NCI-H146 (cell line): ENCODE data around the gene RPRML.

ENCODE experiments used
- DNase-seq: peaks from one replicate; lab custom pipeline; 2025; lab: John Stamatoyannopoulos, UW

Gene RPRML

DNA sequence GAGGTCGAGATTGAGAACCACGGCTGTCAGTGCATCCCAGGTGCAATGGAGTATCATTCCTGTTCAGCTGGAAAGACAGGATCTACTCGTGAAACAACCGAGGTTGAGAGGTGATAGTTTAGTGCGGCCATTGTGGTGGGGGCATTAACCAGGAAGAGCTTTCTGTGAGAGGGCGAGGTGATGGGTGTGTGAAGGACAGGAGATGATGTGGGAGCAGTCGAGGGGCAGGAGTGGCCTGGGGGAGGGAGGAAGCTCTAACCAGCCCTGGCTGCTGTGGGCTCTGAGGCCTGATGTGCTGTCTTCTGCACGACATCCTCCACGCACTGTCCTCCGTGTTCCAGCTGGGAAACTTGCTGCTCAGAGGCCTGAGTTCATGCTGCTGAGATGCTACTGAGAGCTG is 34.1 kb downstream of the RPRML start:
- no peak for DNase-seq

DNA sequence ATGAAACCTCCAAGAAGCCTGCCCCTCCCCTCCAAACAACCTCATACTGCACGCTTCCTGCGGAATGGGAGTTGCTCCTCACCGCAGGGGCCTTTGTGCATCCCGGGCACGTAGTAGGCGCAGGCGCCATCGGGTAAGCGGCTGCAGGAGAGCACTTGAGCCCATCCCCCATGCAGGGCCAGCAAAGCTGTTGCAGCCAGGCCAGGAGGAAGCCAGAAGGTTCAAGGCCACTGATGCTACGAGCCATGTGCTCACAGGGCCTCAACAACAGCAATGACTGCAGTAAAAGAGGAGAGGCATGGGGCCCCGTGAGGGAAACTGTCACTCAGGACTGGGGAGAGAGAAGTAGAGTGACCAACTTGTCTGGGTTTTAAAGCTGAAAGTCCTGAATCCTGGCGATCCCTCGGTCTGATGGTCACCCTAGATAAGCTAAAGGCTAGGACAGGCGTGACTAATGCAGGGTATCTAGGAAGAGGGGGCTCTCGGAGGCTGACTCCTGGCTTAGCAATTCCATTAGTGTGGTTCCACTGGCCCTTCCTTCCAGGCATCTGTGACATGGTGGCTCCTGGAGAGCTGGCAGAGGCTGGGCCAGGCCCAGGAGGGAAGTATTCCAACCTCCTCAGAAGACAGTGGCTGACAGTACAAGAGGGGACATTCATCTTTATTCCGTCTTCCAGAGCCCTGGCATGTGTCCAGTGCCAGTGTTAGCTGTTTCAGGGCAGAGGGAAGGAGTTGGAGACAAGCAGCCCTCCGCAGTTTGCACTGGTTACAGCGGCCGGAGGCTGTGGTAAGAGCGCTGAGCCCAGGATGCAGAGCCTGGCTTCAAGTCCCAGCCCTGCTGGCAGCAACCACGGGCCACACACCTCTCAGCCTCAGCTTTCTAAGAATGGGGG is 35.3 kb downstream of the RPRML start:
- no peak for DNase-seq

DNA sequence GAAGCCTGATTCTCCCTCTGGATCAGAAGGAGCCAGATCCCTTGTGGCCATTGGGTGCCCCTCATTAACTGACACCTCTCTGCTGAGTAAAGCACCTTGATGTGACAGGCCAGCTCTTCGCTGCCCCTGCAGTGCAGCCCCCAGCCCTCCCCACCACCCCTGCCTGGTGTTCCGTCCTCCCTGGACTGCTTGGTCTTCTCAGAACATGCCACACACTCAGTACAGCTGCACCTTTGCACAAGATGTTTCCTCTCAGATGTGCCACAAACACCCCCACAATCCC is 35.9 kb downstream of the RPRML start:
- DNase-seq: no peak

DNA sequence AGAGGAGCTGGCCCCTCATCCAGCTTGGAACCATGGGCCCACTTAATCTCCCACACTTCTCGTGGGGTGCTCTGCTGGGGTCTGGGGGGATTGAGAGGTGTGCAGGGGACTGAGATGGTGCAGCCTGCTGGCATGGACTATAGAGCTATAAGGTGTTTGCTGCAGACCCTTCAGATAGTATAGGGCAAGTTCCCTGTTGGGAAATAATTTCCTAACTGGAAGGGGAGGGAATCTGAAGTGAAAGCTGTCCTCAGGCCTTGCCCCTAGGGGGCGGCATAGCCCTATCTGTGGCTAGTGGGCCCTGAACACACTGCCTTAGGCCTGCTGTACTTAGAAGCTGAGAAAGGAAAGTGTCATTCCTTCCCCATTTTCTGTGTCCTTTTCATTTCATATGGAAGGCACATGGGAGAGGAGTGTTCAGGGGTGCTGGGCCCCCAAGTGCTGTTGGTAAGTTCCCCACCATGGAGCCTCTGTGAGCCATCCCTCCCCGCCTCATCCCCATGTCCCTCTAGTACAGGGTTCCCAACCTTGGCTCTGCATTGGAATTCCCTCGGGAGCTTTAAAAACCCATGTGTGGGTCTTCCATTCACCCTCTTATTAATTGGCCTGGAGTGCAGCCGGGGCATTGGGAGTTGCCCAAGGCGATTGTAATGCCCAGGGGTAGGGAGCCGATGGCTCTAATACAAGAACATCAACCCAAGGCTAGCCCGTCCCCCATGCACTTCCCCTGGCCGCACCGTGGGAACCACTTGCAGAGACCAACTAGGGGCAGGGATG is 36.4 kb downstream of the RPRML start:
- DNase-seq: peak; percentile 64

DNA sequence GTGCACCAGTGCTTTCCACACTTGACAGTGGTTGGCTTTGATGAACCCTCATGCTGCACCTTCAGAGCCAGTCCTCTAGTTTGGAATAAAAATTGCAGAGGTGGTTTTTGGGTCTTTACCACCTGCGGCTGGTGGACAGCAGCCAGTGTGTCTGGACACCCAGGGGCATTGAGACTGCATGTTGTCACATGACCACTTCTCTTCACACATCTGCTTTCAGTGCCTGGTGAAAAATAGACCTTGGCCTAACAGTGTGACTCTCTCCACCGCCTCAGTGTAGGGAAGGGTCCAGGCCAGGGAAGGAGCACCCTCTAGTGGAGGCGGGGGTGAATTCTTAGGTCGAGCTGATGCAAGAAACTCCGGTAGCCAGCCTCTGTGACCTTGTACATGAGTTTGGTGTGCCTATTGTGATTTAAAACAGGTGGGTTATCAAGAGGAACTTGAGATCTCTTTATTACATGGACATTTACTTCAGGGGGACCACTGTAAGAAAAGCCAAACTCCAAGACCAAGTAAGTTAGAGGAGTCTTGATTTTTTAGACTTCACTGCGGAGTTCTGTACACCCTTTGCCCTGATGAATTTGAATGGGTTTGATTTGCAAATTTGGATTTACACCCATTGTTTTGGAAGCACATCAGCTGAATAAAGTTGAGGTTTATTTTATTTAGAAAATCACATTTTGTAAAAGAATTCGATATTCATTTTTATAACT is 38.2 kb downstream of the RPRML start:
- DNase-seq: peak; percentile 48

DNA sequence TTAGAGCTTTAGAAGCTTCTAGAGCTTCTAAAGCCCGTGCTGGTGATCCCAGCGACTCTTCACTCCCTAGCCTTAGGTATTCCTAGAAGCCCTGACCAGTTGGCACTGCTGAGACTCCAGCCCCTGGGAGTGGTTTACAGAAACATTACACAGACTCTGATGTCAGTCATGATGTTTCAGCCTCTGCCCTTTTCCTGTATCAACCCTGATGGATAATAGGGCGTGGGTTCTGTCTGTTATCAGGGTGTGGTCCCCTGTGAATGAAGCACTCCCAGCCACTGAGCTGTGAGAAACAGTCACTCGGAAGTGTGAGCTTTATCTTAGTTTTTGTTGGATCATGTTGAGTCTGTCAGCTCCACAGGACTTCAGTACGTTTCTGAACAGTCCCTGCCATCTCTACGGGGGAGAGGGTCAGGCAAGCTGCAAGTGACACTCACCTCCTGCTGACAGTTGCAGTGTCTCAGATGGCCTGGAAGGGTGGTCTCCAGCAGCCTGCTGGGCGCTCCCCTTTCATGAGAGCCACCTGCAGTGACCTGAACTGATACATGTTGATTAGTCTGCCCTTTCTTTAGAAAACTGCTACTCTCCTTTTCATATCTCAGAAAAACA is 43.3 kb downstream of the RPRML start:
- DNase-seq: no peak

DNA sequence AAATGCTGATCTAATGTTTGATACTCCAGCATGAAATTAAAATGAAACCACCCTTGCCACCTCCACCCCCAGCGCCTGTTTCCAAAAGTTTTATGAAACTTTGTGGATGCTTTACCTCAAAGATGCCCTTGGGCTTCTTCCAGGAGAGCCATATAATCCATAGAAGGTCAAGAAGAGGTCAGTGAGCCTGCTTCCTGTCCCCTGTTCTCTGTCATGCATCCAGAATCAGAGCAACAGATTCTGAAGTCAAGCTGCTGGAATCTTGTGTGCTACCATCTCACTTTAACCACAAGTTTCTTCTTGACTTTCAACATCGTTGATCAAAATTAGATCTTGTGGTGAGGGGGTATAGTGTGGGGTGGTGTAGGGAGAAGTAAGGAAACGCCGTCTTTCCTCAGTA is 47.5 kb downstream of the RPRML start:
- no peak for DNase-seq

DNA sequence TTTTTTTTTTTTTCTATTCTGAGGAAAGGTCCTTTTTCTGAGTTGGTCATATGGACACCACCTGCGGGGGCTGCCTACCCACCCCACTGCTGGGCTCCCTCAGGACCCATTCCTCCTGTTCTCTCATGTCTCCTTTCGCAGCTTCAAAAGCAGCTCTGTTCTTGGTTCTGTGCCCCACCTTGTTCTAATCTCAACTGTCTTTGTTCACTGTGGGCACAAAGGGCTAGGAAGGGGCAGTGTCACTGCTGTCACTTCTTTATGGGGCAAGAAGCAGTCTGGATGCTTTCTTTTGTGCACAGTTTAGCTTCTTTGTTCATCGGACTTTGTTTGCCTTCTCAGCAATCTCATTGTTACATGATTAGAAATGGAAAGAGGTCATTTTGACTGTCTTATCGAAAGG is 49.0 kb downstream of the RPRML start:
- no peak for DNase-seq

DNA sequence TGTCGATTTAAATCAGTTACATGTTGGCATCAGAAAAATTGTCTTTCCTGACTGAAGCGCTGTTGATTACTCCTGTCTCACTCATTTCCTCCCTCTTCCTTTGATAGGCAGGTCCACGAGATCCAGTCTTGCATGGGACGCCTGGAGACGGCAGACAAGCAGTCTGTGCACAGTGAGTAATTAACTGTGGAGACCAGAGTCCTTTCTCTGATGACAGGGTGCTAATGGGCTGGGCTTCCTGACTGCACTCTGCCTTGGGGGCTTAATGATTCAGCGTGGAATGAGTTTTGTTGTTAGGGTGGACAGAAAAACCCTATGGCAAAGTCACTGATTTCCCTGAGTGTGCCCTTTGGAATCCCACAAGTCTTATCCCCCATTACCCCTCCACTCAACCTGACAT is 49.6 kb downstream of the RPRML start:
- no peak for DNase-seq

DNA sequence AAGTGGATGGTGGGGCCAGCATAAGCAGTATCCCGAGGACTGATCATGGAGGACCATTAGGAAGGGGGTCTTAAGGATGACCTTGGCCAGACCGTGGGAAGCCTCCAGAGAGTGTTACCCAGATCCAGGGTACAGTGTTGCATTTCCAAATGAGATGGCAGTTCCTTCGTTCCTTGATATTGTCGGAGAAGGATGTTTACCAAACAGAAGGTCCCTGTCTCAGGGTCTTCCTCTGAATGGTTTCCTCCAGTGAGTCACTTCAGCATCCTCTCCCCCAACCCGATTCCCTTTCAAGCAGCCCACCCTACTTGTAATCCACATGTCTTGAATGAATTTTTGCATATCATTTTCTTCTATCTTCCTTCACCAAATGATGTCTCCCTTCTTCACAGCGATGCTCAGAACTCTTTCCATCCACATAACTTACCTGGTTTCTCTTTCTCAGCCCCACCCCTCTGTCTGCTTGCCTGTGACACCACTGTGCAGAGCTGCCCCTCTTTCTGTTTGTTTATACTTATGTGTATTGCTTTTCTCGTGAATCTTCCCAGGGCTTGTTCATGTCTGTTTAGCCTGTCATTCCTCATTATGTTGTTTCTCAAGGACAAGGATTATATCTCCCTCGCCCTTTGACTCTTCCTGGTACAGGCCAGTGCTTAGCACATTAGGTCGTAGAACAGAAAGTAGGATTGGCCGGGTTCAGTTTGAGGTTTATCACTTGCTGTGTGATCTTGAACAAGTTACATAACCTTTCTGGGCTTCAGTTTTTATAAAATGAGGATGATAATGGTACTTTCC is 50.4 kb downstream of the RPRML start:
- no peak for DNase-seq
